ENCODE measurements around the gene ONECUT3.

The ONECUT3 gene

DNA sequence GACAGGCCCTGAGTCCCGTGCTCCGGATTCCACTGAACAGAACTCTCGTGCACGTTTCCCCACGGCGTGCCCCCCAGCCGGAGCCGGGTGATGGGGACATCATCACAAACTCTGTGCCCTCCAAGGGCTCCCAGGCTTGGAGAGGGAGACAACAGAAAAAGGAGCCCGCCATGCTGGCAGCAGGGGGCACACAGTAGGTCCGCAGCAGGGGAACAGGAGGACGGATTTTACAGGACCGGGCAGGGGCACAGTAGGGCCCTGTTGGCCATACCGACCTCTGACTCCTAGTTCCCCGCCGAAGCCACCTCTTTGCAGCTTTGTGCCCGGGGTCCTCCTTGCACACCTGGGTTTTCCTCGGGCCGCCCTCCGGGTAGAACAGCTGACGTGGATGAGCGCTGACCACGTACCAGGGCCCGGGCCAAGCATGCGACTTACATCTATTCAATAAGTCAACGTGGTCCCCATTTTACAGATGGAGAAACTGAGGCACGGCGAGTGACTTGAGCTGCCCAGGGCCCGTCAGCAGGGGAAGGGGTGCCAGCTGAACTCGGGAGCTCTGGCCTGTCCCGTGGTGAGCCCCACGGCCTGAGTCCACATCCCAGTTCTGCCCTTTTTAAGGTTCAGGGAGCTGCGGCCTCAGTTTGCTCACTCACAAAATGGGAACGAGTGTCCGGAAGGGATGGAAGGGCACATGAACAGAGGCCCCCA is 10.2 kb upstream of the ONECUT3 start:
- no peak for DNase-seq

DNA sequence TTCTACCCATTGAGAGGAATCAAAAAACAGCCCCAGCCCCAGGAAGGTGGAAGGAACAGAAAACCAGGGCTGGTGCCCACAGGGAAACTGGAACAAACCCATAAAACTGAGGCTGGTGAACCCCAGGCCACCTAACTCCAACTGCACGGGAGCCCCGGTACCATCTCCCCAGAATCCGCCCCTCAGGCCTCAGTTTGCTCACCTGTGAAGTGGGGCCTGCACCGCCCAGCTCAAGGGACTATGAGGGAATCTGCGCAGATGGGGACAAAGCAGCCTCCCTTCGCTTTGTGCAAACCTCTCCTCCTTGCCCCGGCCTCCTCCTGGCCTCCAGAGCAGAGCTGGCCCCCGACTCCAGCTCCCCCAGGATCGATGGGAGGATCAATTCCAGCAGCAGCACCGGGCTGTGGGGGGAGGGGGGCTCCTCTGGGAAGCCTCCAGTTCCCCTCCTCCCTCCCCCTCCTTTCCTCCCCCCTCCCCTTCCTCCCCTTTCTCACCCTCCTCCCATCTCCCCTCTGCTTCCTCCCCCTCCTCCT is 9.1 kb upstream of the ONECUT3 start:
- DNase-seq = no peak

DNA sequence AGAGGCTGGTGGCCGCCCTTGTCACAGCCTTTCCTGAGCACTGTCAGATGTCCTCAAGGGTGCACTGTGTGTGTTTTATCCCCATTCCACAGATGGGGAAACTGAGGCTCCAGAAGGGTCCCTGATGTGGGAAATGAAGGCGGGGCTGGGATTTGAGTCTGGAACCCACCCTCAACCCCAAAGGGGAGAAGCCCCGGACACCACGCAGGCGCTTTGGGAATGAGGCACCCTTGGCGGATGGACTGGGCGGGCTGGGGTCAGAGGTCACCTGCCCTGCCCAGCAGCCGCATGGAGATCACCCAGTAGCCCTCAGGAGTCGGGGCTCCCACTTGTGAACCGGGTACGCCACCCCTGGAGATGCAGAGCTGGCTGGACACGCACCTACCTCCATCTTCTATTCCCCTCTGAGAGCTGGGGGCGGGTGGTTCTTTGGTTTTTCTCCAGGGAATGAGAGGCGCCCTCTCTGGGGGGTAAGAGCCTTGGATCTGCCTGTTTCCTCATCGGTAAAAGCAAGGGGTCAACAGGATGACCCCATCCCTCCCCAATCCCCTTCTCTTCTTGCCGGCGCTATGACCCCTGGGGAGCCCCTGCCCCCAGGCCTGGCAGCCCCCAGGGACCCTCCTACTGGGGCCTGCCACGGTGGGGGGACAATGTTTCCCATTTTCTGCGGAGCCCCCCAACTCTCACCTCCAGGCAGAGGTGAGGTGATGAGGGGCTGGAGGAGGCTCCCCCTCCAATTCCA is 8.3 kb upstream of the ONECUT3 start:
- no peak for DNase-seq

DNA sequence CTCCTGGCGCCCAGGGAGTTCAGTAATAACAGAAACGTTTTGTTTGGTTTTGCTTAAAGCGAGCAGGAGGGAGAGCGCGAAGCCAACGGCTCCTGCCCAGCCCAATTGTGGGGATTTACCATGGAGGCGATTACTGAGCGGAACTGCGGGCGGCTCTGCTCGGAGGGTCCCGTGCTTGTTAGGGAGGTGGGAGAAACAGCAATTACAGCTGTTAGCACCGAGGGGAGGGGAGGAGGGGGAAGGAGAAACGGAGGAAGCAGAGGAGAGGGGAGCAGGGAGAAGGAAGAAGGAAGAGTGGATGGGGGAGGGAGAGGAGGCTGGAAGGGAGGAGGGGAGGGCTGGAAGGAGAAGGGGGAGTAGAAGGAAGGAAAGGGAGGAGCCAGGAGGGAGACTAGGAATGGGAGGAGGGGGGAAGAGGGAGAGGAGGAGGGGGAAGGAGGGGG is 7.7 kb upstream of the ONECUT3 start:
- no peak for DNase-seq

DNA sequence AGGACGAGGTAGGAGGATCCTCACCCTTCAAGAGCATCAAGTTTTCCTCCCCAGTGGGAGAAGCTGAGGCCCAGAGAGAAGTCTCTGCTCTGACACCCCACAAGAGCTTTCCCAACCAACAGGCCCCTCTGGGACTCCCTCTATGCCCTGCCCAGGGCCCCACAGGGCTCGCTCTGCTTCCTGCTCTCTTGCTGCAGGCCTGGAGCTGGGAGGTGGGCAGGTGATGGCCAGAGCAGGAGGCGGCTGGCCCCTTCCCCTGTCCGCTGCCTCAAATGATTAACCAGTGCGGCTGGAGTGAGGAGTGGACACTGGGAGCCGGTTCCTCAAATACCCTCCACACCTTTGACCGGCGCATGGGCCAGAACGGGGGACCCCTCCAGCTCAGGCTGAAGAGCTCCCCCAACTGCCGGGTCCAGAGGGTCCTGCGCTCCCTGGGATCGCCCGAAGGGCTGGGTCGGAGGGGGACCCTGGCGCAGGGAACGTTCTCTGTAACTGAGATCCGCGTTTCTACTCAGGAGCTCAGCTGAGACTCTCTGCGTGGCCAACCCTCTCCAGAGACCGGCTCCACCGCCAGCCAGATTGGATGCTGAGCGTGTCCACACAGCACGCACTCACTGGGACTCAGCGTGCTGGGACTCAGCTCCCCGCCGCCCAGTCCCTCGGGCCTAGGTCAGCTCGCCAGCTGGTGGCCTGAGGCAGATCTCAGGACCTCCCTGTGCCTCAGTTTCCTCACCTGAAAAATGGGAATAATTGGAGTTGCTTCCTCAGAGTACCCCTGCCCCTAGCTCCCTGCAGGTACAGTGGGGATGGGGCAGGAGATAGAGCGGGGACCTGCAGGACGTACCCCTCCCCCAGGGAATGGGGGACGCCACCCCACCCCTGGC is 6.7 kb upstream of the ONECUT3 start:
- DNase-seq = no peak

DNA sequence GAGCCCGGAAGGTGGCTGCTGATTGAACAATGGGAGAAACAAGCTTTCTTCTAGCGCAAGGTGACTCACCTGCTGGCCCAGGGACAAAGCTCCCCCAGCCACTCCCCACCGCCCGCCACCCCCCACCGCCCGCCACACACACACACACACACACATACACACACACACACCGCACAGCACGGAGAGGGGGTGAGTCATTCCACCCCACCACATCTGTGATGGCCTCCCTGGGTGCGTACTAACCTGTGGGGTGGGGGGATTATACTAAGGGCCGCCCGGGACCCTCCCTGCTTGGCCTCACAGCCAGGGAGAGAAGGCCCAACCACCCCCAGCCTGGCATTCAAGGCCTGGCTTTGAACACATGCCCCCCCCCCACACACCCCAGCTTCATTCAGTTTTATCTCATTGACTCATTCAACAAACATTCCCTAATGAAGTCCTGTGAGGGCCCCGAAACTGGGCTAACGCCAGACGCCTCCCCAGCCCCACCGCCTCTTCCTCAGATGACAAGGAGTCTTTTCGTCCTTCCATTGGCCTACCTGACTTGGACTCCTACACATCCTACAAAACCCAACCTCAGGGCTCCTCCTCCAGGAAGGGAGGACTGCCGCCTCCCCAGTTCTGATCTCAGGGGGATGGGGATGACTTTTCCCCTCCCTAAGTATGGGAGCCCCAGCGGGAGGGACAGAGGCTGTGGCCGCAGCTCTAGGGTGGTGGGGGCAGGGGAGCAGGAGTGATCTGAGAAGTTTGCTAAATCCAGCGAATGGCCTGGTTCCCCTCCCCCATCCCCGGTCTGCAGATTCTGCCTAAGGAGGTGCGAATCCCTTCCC is 5.8 kb upstream of the ONECUT3 start:
- no peak for DNase-seq

DNA sequence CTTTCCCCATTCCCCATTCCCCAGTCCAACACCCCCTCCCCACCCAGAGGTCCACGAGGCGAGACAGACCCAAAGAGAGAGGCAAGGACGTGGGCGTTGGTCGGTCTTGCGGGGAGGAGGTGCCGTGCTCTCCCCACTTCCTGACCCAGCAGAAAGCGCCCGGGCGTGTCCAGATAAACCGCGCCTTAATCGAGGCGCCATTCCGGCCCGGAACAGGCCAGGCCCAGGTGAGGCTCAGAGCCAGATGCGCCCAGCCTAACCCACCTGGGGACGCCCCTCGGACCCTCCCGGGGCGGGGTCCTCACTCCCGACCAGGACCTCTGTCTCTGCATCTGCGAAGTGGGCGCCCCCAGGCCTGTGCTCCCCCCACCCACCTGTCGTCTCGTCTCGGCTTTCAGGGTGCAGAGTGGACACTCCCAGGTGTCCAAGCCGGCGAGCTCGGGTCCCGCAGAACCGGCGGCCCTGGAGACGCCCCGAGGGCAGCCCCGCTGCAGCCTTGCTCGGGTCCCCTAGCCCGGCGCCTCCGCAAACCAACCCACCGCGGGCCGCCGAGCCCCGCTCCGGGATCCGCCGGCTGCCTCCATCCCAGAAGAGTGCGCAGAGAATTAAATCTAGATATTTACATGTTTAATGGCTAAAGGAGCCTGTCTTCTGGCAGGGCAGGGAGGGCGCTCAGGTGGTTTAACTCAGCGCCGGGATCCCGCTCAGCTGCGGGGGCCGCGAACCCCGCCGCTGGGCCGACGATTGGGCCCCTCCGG is 5.0 kb upstream of the ONECUT3 start:
- DNase-seq = no peak

DNA sequence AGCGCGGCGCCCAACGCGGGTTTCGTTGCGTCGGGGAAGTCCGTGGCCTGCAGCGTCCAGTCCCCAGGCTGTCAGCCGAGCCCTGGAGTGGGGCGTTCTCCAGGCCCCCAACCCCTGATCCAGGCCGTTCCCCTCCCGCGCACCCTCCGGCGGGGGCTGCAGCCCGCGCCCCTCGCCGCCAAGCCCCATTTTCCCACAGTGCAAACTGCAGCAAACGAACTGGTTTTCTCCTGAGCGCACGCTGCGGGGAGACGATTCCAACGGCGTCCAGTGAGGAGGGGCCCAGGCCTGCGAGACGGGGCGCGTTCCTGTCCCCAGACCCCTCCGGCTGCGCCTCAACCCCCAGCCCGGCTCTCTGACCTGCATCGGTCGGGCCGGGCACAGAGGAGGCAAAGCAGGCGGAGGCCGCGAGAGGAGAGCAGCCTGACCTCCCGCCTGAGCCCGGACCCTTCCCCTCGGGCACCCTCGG is 4.4 kb upstream of the ONECUT3 start:
- no peak for DNase-seq

DNA sequence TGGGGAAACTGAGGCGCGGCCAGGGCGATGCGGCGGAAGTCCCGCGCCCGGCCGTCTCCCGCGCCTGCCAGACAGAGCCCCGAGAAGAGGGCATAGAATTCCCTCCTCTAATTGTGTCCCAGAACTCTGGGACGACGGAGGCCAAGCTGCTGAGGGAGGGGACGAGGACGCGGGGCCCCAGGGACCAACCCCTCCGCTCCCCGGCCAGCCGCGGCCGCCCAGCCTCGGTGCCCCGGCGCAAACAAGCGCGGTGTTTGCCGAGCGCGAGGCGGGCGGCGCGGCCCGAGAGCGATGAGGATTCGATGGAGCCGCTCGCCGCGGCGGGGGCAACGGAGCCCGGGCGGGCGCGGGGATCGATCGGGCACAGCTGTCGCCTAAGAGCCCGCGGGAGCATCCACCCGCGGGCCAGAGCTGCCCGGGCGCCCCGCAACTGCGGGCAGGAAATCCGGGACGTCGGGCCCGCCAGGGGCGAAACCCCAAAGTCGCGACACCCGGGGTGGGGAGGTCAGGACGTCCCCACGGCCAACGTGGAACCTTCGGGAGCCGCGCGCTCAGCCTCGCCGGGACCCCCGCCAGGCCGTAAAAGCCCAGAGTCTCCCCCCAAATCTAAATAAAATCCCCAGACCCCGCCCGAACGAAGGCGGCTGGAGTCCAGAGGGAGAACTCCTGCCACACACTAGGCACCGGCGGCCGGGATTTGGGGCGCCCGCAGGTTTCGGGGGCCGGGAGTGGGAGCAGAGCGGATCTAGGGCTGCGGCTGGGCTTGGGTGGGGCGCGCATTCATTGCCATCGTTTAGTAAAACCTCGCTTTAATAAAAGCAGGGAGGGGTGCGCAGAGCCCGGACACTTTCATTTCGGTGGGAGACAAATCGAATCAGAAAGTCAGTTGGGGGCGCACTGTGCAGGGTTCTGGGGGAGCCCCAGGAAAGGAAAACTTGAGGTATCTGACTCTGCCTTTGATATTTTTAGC is 3.6 kb upstream of the ONECUT3 start:
- DNase-seq = no peak

DNA sequence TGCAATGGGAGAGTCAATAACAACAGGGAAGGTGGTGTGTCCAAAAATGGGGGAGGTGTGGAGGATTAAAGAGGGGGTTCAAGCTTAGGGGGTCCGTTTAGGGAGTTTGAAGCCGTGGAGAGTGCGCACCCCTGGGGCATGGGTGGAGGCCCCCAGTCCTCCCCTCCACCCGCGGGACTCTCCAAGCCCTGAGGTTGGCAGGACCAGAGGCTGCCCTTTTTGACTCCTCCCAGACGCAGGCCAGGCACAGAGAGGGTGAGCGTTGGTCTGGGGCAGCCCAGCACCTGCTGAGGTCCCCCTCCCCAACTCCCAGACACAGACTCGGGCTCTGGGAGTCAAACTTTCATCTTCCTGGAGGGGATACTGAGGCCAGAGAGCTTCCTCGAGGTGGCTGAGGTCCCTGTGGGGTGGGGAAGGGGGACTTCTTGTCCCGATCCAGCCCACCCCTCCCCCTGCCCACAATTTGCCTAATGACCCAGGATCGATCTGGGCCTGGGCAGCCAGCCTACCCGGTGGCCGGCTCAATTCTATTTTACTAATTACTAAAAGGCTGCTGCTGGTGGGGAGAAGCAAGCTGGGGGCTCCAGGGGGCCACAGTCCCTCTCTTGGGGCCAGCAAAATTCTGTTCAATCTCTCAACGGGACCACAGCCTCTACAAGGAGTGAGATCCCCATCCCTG is 2.8 kb upstream of the ONECUT3 start:
- no peak for DNase-seq

DNA sequence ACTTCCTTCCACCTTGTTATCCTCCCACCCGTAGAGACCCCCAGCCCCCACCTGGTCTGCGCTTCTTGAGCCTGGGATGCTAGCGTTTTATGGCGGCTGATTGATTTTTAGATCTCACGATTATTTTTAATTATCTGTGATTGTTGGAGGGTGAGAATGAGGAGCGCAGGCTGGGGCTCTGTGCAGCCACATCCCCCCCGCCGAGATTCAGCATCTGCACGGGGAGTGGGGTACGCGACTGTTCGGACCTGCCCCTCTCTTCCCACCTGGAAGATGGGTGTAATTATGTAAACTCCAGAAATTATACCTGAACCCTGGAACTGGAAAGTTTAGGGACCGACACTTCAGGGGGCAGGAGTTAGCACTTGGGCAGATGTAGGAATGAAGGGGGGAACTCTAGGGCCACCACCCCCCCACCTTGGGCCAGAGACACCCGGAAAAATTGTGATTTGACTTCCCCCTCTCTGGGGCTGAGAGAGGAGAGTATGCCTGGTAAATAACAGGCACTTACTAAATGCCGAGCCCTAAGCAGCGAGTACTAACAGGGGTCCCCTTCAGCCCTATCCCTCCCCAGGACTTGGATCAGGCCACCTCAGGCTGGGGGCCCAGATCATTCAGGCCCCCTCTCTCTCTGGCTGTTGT is 1.8 kb upstream of the ONECUT3 start:
- DNase-seq = no peak

DNA sequence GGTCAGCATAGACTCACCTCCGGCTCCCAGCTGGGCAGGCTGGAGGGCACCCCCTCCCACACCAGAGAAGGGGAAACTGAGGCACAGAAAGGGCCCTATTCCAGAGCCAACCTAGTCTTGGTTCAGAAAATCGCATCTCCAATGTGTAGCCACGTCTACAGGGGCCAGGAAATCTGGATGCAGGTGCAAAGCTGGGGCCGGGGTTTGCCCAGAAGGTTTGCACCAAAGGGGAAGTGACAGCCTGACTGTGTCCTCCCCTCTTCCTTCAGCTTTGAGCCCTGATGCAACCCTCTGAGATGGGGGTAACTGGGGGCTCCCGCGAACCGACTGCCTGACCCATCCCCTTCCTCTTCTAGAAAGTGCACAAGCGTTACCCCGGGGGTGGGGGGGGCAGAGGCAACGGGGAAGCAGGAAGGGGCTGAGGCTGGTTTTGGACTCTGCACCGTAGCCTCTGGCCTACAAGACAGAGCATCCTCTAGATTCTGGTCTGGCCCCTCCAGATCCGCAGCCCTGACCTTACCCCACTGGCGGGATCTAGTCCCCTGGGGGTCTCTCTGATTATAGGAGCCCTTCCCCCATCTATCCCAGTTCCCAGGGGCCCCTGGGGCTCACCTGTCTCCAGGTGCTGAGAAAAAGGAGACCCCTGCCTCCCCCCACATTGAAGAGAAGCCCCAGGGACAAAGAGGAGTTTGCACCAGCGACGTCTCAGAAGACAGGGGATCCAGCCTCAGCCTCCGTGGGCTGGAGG is 1.1 kb upstream of the ONECUT3 start:
- no peak for DNase-seq

DNA sequence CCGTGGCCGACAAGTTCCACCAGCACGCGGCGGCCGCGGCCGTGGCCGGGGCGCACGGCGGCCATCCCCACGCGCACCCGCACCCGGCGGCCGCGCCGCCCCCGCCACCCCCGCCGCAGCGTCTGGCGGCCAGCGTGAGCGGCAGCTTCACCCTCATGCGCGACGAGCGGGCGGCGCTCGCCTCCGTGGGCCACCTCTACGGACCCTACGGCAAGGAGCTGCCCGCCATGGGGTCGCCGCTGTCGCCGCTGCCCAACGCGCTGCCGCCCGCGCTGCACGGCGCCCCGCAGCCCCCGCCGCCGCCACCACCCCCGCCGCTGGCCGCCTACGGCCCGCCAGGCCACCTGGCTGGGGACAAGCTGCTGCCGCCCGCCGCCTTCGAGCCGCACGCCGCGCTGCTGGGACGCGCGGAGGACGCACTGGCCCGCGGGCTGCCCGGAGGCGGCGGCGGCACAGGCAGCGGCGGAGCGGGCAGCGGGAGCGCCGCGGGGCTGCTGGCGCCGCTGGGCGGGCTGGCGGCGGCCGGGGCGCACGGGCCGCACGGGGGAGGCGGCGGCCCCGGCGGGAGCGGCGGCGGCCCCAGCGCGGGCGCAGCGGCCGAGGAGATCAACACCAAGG is 821 bp downstream of the ONECUT3 start:
- DNase-seq = no peak

DNA sequence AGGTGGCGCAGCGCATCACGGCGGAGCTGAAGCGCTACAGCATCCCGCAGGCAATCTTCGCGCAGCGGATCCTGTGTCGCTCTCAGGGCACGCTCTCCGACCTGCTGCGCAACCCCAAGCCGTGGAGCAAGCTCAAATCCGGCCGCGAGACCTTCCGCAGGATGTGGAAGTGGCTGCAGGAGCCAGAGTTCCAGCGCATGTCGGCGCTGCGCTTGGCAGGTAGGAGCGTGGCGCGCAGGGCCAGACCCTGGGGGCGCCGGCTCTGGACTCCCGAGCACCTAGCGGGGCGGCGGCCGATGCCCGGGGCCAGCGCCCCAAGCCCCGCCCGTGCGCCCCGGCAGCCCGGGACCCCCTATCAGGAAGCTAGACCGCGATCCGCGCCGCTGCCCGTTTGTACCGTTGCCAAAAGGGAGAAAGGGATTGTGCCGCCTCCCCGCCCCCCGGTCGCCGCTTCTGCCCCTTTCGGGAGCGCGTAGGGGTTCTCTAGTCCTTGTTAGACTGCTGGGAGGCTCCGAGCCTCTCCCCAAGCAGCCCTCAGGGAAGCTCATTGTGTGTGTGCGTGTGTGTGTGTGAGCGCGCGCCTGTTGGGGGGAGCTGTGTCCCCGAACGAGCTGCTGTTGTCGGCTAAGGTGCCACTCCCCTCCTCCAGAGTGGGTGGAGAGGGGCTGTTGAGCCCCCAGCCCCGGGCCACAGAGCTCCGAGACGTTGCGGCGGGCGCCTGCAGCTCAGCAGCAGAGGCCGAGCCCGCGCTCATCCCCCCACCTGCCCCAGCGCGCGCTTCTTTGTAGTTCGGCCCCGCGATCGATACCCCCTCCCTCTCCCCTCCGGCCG is 1.5 kb downstream of the ONECUT3 start:
- DNase-seq = no peak

DNA sequence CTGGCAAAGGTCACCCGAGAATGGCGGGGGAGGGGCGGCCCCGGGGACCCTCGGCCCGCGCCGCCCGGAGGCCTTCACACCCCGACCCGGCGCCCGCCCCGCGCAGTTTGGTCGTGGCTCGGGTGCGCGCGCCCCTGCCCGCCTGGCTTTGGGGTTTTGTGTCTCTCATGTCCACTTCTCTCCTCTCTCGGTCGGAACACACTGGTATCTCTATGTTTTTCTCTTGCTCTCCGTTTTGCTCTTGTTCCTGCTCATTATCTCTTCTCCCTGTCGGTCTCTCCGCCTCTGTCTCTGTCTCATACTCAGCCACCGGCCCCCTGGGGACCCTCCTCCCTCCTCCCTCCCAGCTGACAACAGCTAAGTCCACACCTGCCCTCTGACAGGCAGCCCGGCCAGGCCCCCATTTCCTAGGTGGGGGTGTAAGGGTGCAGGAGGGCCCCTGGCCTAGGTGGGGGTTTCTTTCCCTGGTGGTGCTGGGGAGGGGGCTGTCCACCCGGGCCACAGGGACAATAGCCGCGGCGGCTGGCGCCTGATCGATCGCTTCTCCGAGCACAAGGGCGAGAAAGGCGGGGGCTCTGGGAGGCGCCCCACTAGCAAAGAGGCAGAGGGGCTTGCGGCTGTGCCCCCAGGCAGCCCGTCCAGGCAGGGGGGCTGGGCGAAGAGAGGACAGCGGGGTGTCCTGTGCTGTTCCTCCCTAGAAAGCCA is 2.3 kb downstream of the ONECUT3 start:
- no peak for DNase-seq

DNA sequence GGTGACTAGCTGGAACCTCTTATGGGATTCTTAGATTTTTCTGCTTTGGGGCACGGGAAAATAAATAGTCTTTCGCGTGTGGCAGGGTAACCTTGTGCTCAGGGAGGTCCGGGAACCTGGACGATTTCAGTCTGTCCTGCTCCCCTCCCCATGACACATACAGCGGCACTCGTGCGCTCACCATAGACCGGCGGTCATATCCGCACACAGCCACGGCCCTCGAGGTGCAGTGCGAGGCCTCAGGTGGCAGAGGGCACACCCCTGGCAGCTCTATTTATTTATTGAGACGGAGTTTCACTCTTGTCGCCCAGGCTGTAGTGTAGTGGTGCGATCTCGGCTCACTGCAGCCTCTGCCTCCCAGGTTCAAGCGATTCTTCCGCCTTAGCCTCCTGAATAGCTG is 3.0 kb downstream of the ONECUT3 start:
- no peak for DNase-seq
